OCI-LY7 (cell line): ENCODE data around the gene ZNF714. TPM values are rescaled to one million over a fixed set of nuclear protein-coding genes. Genes with fewer than 3 reads are reported as not detected.

Experiments
- BruUV-seq: library from RNA; stranded (reverse); fragments of 400-500 nt; replicated peaks from 2 replicates; lab custom pipeline; 2021; lab: Mats Ljungman, UMichigan
- CTCF ChIA-PET: fragments of 300-600 bp; sonication (Branson Sonifier 250); formaldehyde crosslinking; loops from one replicate; lab custom pipeline; 2022; ENCODE audit warnings: antibody characterized with exemption; ENCODE audit not compliant: unreplicated experiment; lab: Charles Lee
- POLR2A ChIA-PET: fragments of 300-600 bp; sonication (Branson Sonifier 250); formaldehyde crosslinking; loops from one replicate; lab custom pipeline; 2022; ENCODE audit warnings: antibody characterized with exemption; lab: Charles Lee
- DNase-seq: peaks from one replicate; pipeline ENCODE4 v3.0.0-alpha.2; 2015; ENCODE audit warnings: low spot score
- H2AFZ ChIP-seq: fragments of 200-600 bp; sonication (generic), shearing (Covaris generic); 2 replicates; pipeline ENCODE4 v1.6.1; 2014; ENCODE audit warnings: mild to moderate bottlenecking, antibody characterized with exemption, low read length, moderate library complexity
- H3K27ac ChIP-seq: fragments of 200-600 bp; sonication (generic); 2 replicates; pipeline ENCODE4 v1.5.1; 2014; ENCODE audit warnings: mixed run types, low read depth, mild to moderate bottlenecking, moderate library complexity, low read length, inconsistent platforms; ENCODE audit not compliant: poor library complexity, severe bottlenecking
- H3K36me3 ChIP-seq: fragments of 200-600 bp; sonication (generic); 2 replicates; pipeline ENCODE4 v1.6.1; 2014; ENCODE audit warnings: mild to moderate bottlenecking, antibody characterized with exemption, low read length, moderate library complexity, mixed read lengths; ENCODE audit not compliant: insufficient read depth
- H3K4me1 ChIP-seq: fragments of 200-600 bp; sonication (generic); 2 replicates; pipeline ENCODE4 v1.5.1; 2014; ENCODE audit warnings: mild to moderate bottlenecking, low read length; ENCODE audit not compliant: insufficient read depth, poor library complexity, severe bottlenecking
- H3K4me2 ChIP-seq: fragments of 200-600 bp; sonication (generic); 2 replicates; pipeline ENCODE4 v1.6.1; 2014; ENCODE audit warnings: mild to moderate bottlenecking, low read length
- H3K4me3 ChIP-seq: fragments of 200-600 bp; sonication (generic); 2 replicates; pipeline ENCODE4 v1.5.1; 2014; ENCODE audit warnings: mild to moderate bottlenecking, low read depth, low read length; ENCODE audit not compliant: poor library complexity, severe bottlenecking
- H3K79me2 ChIP-seq: fragments of 200-600 bp; sonication (generic); 2 replicates; pipeline ENCODE4 v1.6.1; 2016; ENCODE audit warnings: low read depth, mild to moderate bottlenecking, low read length, moderate library complexity, mixed read lengths; ENCODE audit not compliant: insufficient read depth
- H3K9me2 ChIP-seq: fragments of 200-600 bp; sonication (generic); 2 replicates; pipeline ENCODE4 v1.6.1; 2016; ENCODE audit warnings: mild to moderate bottlenecking, low read length, mixed read lengths; ENCODE audit not compliant: insufficient read depth
- H3K9me3 ChIP-seq: fragments of 200-600 bp; sonication (generic); 2 replicates; pipeline ENCODE4 v1.6.1; 2014; ENCODE audit warnings: mild to moderate bottlenecking, mixed run types, low read length, mixed read lengths
- H4K20me1 ChIP-seq: fragments of 200-600 bp; sonication (generic); 2 replicates; pipeline ENCODE4 v1.6.1; 2014; ENCODE audit warnings: mild to moderate bottlenecking, antibody characterized with exemption, low read length, moderate library complexity, mixed read lengths; ENCODE audit not compliant: insufficient read depth
- EZH2phosphoT487 ChIP-seq: fragments of 200-600 bp; sonication (generic); IDR thresholded peaks from 2 replicates; pipeline ENCODE4 v1.6.1; 2018; ENCODE audit warnings: low read depth, borderline replicate concordance, mild to moderate bottlenecking, mixed run types, antibody characterized with exemption, low read length, moderate library complexity, mixed read lengths
- intact Hi-C: fragments of 100-400 bp; cut with micrococcal nuclease; formaldehyde crosslinking; loops from one replicate; pipeline ENCODE4 v1.10.0; 2022; ENCODE audit not compliant: unreplicated experiment
- total RNA-seq, 2 experiments: library from RNA; depleted of rRNA in 1 of 2; stranded (reverse); fragments of >200 nt in 1 of 2; shearing (Covaris generic) in 1 of 2; gene quantifications; 2 replicates each; pipeline ENCODE4 v1.2.3, GENCODE V29; 2014 to 2022
- TF ChIP-seq, protein P1 (sequence below): fragments of 200-600 bp; sonication (generic); conservative IDR thresholded peaks from 2 replicates; pipeline ENCODE4 v1.5.1; 2014; ENCODE audit warnings: mild to moderate bottlenecking, antibody characterized with exemption, low read length, moderate library complexity, mixed read lengths

ZNF714 gene
- total RNA-seq, 2 experiments from 2014 or later: 39.6 to 51.7 TPM

DNA sequence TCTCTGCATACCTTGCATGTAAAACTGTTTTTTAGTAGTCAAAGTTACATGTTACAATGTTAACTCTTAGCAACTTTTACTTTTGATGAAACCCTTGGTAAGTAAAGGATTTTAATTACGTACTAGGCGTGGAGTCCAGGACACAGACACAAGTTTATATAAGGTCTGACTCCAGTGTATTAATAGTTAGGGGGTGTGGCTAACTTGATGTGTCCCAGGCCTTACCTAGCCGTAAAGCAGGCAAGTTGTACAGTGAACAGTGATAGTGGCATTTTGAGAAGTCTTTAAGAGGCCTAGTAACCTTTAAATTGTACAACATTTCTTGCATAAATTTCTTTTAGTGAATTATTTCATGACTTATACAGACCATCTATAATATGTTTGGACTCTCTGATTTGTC is 5.9 kb downstream of the ZNF714 start:
- Histone ChIP-seq H3K4me2 (no peak overlapping the region), H3K4me1 (peaks cover 12% of the 10 kb centered on the region), H3K9me2 (no peaks in the 10 kb centered on the region), H3K4me3 (no peak overlapping the region), H3K9me3 (no peaks in the 10 kb centered on the region), H3K27ac (no peak overlapping the region), H3K79me2 (peaks cover 47% of the 10 kb centered on the region), H3K36me3 (peaks cover 98% of the 10 kb centered on the region), H2AFZ (no peak overlapping the region), H4K20me1 (no peaks in the 10 kb centered on the region)
- DNase-seq: no peak
- intact Hi-C loops: no loop called here
- ChIA-PET CTCF (no interaction called here), POLR2A (interaction anchor here (0.9 kb wide), 1 partner anchor 54 kb away, joined by 5 read pairs; the partner anchor contains the start of gene ZNF431)
- TF ChIP-seq, protein P1, sequence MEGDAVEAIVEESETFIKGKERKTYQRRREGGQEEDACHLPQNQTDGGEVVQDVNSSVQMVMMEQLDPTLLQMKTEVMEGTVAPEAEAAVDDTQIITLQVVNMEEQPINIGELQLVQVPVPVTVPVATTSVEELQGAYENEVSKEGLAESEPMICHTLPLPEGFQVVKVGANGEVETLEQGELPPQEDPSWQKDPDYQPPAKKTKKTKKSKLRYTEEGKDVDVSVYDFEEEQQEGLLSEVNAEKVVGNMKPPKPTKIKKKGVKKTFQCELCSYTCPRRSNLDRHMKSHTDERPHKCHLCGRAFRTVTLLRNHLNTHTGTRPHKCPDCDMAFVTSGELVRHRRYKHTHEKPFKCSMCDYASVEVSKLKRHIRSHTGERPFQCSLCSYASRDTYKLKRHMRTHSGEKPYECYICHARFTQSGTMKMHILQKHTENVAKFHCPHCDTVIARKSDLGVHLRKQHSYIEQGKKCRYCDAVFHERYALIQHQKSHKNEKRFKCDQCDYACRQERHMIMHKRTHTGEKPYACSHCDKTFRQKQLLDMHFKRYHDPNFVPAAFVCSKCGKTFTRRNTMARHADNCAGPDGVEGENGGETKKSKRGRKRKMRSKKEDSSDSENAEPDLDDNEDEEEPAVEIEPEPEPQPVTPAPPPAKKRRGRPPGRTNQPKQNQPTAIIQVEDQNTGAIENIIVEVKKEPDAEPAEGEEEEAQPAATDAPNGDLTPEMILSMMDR: no peak
- TF ChIP-seq EZH2phosphoT487: no peak
- BruUV-seq: no TSS peak

DNA sequence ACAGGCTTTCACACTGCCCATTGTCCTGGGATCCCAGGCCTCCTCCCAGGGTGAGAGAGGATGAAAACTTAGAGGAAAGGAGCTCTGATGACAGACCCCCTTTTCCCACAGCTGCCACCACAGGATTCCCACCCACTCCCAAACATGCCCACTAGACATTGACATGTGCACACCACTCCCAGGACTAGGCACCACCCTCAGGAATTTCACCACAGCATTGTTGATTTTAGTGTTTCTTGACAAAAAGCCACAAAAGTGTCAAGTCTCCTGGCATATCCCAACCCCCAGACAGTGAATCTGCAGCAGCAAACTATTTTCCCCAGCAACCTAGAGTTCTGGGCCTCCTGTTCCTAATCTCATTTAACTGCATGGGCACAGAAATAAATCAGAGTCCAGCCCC is 10.1 kb downstream of the ZNF714 start:
- no peak overlapping the region for H3K27ac ChIP-seq
- H3K79me2 ChIP-seq: peaks cover 25% of the 10 kb centered on the region; the same call in 1 of the 2 replicates
- no peak overlapping the region for H3K4me3 ChIP-seq
- no TSS peak for BruUV-seq
- no peak for DNase-seq
- no peak overlapping the region for H2AFZ ChIP-seq
- no peaks in the 10 kb centered on the region for H3K4me1 ChIP-seq
- TF ChIP-seq, protein P1: no peak
- no peak for TF ChIP-seq EZH2phosphoT487
- H4K20me1 ChIP-seq: no peaks in the 10 kb centered on the region
- H3K9me2 ChIP-seq: no peaks in the 10 kb centered on the region
- CTCF ChIA-PET: no interaction called here
- POLR2A ChIA-PET: interaction anchor here (0.7 kb wide), 2 partner anchors 99 to 1243 kb away, joined by 3 to 8 read pairs; no protein-coding TSS in a partner anchor
- intact Hi-C loops: no loop called here
- H3K36me3 ChIP-seq: peaks cover 92% of the 10 kb centered on the region
- no peaks in the 10 kb centered on the region for H3K9me3 ChIP-seq
- H3K4me2 ChIP-seq: no peak overlapping the region

DNA sequence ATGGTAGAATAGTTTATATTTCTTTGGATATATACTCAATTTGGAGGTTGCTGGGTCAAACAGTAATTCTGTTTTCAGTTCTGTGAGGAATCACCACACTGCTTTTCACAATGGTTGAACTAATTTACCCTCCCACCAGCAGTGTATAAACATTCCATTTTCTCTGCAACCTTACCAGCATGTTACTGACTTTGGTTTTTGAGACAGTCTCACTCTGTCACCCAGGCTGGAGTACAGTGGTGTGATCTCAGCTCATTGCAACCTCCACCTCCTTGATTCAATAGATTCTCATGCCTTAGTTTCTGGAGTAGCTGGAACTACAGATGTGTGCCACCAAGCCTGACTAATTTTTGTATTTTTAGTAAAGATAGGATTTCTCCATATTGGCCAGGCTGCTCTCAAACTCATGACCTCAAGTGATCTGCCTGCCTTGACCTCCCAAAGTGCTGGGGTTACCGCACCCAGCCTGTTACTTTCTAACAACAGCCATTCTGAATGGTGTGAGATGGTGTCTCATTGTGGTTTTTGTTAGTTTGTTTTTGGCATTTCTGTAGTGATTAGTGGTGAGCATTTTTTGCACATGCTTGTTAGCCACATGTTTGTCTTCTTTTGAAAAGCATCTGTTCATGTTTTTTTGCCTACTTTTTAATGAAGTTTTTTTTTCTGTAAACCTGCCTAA is 12.5 kb downstream of the ZNF714 start:
- no TSS peak for BruUV-seq
- no peaks in the 10 kb centered on the region for H3K9me2 ChIP-seq
- ChIA-PET POLR2A (no interaction called here), CTCF (no interaction called here)
- no peak overlapping the region for H3K4me3 ChIP-seq
- no peaks in the 10 kb centered on the region for H3K9me3 ChIP-seq
- DNase-seq: no peak
- H3K27ac ChIP-seq: no peak overlapping the region
- H2AFZ ChIP-seq: no peak overlapping the region
- no peak overlapping the region for H3K4me2 ChIP-seq
- H4K20me1 ChIP-seq: no peaks in the 10 kb centered on the region
- TF ChIP-seq, protein P1: no peak
- no peak for TF ChIP-seq EZH2phosphoT487
- intact Hi-C loops: no loop called here
- H3K36me3 ChIP-seq: peaks cover 92% of the 10 kb centered on the region
- no peaks in the 10 kb centered on the region for H3K4me1 ChIP-seq
- H3K79me2 ChIP-seq: peaks cover 19% of the 10 kb centered on the region; the same call in 1 of the 2 replicates
